Stimulated activated CD8-positive, alpha-beta memory T cell treated with anti-CD3 and anti-CD28 coated beads, Interleukin-12 subunit alpha, Interleukin-12 subunit beta, amount 100 ng/mL, for 24 hours (primary cell): ENCODE results near the gene HDAC5.
"Not testable (repeated sequence)": the region's sequence is repeated elsewhere in the genome, so short reads cannot be mapped to it uniquely, and the experiment has no call there.

Experiments used
- DNase-seq: peaks from one replicate; pipeline ENCODE4 v3.0.0-alpha.2; 2020; ENCODE audit errors: extremely low read depth

HDAC5 gene

DNA sequence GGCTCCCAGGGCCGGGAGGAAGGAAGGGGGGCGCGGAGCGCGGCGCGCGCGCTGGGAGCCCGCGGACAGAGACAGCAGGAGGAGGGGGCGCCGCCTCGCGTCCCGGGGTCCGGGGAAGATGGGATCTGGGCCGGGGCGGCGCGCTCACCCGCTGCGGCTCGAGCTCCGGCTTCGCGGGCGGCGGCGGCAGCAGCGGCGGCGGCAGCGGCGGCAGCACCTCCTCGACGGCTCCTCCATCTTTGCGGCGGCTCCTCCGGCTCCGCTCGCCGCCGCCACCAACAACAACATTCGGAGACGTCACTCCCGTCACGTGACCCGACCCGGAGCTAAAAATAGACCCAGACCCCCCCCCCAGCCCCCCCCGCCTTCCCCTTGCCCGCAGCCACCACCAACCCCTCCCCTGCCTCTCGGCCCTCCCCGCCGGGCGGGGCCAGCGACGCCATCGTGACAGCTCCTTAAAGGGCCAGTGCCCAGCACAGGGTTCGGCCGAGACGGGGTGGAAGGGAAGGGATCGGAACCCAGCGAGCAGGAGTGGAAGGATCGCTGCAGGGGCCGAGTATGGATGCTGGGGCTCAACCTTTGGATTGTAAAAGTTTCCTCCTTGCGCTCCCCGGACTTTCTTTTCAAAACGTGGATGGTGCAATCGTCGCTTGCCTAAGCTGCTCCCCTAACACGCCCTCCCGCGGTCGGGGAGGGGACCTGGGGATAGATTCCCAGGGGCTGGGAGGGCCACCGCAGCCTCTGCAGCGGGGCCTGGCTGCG is at the start of gene HDAC5:
HDAC5 (minus strand) TSS at position 286 of the 762 bp plus-strand sequence. CDS start 6,126 bp downstream, outside the sequence.
- DNase-seq = peak; percentile 92

DNA sequence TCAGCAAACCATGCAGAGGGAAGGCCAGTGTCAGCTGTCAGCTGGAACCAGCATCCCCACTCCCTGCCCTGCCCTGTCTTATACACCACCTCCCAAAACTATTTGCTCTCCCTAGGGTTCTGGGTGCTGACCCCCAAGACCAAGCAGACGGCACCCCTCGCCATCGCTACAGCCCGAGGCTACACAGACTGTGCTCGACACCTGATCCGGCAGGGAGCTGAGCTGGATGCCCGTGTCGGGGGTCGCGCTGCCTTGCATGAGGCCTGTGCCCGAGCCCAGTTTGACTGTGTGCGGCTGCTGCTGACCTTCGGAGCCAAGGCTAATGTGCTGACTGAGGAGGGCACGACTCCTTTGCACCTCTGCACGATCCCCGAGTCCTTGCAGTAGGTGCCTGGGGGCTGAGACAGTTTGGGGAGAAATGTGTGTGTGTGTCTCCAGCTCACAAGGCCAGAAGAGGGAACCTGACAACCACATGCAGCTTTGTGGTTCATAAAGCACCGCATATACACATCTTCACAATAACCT is 48.6 kb upstream of the HDAC5 start:
- no peak for DNase-seq

DNA sequence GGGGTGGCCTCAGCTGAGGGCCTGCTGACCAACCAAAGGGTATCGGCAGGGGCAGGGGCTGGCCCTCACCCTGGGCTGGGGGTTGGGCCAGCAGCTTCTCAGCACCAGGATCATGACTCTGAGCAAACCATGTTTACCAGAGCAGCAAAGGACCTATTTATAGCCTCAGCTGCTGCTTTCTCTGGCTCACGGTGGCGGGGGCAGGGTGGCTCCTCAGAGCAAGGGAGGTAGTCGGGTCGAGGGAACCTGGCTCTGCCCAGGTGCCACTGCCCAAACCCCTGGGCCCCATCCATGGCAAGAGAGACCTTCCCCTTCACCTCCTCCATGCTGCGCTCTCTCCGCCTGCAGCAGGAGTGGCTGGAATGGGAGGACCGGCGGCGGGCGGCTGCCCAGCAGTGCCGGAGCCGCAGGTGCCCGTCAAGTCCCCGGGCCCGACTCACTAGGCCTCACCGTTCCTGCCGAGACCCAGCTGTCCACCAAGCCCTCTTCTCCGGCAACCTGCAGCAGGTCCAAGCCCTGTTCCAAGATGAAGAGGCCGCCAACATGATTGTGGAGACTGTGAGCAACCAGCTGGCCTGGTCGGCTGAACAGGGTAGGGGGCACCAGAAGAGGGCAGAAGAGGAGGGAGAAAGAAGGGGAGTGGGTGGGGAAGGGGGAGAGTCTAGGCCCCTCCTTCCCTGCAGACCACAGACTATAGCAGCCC is 47.2 kb upstream of the HDAC5 start, which contains the start of gene ASB16:
ASB16 (plus strand) TSS at position 206 of the 703 bp plus-strand sequence; CDS start at position 292, 86 bp downstream.
- no peak for DNase-seq

DNA sequence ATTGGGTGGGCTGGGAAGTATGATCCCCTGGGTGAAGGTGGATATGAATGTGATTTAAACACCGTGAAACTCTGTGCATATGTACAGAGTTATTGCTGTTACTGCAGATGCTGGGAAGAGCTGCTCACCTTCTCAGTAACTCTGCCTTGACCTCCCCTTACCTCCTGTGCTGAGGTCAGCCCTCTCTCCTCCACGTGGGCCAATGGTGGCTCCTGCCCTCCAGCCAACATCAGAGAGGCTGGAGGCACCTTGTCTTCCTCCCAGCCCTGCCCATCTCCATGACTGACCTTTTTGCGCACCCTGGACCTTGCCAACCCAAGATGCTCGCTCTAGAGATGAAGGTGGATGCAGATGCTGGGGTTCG is 46.7 kb upstream of the HDAC5 start:
- DNase-seq = no peak

DNA sequence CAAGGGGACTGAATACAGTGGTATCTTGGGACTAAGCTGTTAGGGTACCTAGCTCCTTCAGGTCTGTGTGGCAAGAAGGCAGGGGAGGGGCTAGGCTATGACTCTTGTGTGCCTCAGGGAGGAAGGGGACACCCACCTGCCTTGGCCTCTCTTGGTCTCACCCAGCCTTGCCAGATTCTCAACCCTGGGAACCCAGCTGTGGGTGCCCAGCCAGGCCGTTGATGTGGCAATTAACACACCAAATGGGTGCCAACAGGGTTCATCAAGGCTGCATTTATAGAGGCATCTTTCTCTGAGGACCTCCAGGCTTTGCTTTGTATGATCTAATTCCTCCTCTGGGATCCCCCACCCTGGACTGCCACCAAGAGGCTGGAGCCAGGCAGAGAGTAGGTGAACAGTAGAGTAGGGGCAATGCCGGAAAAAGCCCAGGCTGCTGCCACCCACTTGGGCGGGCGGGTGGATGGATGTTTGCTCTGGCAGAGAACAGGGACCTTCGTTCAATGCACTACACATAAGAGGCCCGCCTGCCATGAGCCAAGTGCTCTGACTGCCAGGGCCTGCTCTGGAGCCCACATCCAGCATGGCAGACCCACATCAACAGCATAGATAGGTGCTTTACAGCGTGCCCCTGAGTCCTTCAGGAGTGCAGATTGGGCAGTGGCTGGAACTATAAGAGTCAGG is 43.9 kb upstream of the HDAC5 start:
- DNase-seq = no peak

DNA sequence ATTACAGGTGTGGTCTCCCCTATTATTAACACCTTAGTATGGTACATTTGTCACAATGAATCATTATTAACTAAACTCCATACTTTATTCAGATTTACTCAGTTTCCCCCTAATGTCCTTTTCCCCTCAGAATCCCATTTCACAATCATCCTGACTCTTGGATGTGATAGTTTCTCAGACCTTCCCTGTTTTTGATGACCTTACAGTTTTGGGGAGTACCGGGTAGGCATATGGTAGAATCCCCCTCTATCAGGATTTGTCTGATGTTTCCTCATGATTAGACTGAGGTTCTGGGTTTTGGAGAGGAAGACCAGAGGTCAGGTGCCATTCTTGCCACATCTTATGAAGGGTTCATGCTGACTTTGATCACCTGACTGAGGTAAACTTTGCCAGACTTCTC is 41.0 kb upstream of the HDAC5 start:
- no peak for DNase-seq

DNA sequence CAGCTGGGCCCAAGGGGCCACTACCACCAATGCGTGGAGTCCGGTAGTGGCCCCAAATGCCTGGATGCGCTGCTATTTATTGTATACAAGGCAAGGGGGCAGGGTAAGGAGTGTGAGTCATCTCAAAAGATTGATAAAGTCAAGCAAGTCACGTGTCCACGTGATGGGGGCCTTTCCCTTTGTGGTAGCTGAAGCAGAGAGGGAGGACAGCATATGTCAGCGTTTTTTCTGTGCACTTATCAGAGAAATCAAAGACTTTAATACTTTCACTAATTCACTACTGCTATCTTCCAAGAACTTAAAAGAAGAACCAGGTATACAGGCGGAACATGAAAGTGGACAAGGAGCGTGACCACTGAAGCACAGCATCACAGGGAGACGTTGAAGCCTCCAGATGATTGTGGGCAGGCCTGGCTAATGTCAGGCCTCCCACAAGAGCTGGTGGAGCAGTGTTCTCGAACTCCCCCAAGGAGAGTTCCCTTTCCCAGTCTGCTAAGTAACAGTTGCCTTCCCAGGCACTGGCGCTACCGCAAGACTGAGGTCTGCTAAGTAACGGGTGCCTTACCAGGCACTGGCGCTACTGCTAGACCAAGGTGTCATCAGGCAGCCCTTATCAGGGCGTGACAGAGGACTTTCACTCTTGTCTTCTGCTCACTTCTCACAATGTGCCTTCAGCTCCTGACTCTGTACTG is 36.2 kb upstream of the HDAC5 start:
- no peak for DNase-seq

DNA sequence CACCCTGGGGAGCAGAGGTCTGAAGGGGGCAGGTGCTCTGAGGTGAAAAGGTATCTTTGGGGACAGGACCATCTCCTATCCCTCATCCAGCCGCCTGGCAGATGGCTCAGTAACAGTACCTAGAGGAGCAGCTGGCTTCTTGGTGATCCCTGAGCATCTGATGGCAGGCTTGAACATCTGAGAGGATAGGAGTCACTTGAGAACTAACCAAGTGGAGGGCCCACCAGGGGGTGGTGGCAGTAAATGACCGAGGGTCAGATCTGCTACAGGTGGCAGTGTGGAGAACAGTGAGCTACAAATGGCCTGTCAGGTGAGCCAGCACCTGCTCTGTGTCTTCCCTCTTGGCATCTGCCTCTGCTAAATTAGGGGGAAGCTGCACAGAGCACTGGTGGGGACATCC is 32.0 kb upstream of the HDAC5 start:
- DNase-seq = no peak

DNA sequence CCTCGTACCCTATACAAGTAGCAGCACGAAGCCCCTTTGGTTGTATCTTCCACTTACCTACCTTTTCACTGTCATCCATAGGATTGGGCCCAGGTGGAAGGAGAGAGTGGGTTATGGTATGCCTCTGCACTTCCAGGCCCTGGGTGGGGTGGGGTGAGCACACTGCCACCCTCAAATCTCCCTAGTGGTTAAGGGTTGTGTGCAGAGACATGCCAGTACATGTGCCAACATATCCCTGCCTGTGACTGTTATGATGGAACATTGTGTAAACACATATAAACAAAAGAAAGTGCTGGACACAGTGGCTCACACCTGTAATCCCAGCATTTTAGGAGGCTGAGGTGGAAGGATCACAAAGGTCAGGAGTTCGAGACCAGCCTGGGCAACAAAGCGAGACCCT is 29.4 kb upstream of the HDAC5 start:
- no peak for DNase-seq

DNA sequence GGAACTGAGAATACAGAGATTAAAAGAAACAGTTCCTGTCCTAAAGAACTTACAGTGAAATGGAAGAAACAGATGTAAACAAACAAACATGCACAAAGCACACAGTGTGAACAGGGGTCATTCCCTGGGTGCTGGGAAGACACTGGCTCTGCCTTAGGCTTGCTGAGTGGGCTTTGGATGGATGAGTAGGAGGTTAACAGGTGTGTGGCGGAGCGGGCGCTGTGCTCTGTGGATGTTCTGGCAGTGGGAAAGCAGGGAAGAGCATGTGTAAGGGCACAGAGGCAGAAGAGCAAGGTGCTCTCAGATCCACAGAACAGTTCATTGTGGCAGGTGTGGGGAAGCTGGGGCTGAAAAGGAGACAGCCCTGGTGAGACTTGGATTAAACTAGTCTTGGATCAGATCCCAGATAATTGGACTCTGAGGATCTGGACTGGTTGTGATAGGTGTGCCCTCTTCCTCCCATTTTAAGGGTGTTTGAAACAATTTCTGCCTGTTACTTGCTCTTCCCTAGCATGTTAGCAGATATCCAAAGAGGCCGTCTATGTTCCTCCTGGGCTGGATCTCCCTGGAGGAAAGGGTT is 26.4 kb upstream of the HDAC5 start:
- DNase-seq = no peak

DNA sequence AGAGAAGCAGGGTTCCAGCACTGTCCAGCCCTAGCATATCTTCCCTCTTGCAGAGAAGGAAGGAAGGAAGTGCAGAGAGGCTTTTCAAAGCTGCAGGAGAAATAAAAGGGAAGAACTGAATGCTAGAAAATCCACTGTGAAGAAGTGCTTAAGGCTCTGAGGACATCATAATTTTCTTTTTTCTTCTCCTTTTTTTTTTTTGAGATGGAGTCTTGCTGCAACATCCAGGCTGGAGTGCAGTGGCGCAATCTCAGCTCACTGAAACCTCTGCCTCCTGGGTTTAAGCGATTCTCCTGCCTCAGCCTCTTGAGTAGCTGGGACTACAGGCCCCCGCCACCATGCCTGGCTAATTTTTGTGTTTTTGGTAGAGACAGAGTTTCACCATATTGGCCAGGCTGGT is 25.6 kb upstream of the HDAC5 start:
- not testable (repeated sequence) for DNase-seq

DNA sequence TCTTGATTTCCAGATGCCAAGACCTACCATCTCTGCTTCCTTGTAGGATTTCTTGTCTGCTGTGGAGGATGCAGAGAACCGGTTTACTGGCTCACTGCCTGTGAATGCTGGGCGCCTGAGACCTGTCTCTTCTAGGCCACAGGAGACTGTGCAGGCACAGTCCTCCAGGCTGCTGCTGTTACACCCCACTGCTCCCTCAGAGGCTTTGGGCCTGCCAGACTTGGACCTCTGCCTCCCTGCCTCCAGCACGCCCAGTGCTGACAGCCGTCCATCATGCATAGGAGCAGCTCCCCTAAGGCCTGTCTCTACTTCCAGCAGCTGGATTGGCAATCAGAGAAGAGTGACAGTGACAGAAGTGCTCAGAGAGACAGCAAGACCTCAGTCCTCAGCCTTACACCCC is 24.4 kb upstream of the HDAC5 start:
- DNase-seq = no peak

DNA sequence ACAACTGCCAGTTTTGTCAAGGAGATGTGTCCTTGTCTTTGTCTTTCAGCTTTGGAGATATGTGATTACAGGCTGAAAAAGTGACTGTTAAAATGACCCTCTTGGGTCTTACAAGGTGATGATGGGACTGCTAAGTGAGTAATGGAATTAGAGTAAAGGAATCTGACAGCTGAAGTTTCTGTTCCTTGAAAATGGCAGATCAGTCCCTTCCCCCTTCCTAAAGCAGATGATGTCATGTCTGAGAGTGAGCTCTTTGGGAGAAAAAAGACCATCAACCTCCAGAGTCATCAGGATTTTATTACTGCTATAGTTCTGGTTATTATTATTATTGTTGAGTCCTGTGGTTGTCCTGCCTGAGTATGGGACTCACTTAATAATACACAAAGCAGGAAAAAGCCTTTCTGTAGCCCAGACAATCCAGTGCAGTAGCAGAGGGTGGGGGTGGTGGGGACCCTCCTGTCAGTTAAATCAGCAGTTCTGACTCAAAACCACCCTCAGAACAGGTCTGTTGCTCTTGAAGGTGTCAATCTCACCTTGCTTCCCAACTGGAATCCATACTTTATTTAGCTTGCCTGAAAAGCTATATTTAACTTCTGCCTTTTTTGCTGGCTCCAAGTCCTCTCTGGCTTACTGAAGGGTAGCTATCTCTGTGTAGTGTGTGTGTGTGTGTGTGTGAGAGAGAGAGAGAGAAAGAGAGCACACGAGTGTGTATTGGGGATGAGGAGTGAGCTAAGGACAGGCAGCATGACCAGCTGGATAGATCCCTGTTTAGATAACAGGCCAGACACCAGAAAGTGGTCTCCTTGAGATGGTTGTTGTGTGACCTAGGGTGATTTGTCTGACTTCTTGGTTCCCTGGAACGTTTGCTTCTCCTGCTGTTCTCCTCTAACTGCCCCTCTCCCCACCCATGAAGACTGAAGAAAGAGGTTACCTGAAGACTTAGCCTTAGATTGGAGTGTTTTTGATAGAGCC is 23.2 kb upstream of the HDAC5 start:
- DNase-seq = no peak

DNA sequence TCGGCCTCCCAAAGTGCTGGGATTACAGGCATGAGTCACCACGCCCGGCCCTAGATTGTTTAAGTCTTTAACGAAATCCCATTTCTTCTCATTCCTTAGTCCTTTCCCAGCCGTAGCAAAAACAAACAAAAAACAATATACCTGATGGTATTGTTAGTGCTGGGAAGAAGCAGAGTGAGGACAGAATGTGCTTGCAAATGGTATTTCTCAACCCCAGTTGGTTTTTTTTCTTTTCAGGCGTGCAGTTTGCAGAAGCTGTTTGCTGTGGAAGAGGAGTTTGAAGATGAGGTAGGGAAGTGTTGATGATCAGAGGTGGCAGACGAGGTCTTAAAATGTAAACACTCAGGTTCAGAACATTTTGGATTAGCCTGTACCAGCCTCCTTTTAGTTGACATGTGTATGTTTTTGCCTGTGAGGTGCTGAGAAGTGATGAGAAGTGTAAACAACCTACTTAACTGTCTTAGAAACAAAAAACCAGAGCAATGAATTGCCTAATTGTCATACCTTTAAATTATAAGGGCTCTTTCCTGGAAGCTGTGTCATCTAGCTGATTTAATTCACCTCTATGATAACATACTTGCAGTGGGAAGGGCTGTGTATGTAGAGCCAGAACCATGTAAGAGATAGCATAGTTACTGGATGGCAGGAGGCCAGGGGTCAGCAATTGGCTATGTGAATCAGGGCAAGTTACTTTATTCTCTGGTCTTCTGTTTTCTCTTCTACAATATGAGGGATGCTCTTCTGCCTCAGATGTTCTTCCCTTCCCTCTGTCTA is 21.7 kb upstream of the HDAC5 start:
- DNase-seq = no peak

DNA sequence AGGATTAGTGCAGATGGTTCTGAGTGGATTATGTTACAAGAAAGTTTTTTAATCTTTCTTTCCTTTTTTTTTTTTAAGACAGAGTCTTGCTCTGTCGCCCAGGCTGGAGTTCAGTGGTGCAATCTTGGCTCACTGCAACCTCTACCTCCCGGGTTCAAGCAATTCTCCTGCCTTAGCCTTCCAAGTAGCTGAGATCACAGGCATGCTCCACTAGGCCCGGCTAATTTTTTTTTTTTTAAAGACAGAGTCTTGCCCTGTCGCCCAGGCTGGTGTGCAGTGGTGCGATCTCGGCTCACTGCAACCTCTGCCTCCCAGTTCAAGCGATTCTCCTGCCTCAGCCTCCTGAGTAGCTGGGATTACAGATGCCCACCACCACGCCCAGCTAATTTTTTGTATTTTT is 20.5 kb upstream of the HDAC5 start:
- DNase-seq = not testable (repeated sequence)

DNA sequence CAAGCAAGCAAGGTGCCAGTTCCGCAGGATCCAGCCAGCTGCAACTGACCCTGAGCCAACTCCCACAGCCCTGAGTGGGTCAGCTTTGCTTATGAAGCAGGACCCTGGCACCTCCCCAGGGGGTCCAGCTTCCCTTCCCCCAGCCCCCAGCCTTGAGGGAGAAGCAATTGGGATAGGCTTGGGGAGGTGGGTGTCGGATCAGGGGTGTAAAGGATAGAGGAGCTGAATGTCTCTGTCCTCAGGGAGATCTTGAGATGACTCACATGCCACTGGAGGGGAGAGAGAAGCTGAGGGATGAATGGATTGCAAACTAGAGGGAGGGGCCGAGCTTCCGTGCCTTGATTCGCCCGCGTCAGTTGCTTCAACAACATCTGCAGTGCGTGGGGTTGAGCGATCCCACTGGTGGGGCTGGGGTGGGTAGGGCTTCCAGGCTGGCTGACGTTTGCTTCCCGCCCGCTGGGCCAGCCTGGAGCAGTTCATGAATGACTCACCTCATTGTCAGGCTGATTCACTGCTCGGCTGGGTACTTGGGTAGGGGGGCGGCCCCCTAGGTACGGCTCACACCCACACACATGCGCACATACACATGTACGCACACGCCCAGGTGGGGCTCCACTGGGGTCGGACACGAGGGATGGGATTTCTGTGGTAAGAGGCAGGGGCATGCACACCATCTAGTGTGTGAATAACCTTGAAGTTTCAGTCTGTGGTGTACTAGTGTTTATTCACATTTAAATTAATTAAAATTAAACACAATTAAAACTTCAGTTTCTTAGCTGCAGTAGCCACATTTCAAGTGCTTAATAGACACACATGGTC is 14.7 kb upstream of the HDAC5 start:
- DNase-seq = peak; percentile 44

DNA sequence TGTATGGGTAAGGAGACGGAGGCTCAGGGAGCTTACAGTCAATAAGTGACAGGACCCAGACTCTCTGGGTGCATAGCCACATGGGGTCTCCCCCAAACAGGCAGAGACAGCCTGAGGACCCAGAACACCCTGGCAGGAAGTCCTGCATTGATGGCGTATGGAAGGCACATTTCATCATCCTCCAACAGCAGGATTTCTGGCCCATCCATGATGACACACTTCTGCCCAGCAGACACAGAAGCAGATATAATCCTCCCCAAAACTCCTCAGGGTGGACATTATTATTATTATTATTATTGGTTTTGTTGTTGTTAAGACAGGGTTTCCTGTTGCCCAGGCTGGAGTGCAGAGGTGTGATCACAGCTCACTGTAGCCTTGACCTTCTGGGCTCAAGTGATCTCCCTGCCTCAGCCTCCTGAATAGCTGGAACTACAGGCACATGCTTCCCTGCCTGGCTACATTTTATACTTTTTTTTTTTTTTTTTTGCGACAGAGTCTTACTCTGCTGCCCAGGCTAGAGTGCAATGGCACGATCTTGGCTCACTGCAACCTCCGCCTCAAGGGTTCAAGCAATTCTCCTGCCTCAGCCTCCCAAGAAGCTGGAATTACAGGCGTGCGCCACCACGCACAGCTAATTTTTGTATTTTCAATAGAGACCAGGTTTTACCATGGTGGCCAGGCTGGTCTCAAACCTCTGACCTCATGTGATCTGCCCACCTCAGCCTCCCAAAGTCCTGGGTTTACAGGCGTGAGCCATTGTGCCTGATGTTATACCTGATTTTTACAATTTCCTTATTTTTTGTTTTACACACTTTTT is 11.5 kb upstream of the HDAC5 start:
- no peak for DNase-seq
